Gastrocnemius medialis (tissue), 4 donors: ENCODE data around the gene LHFPL2. TPM values are rescaled to one million over a fixed set of nuclear protein-coding genes. Genes with fewer than 3 reads are reported as not detected.

Source experiments
- ATAC-seq, 2 donors: fragments of 150-250 bp; one replicate each; pipeline ENCODE4 v1.9.1; 2016
- DNase-seq, 2 donors: peaks; one replicate each; pipeline ENCODE4 v3.0.0-alpha.2; 2019
- H3K27ac ChIP-seq, 4 donors: fragments of 200-600 bp; sonication (generic); 1 replicate in 1 of 4; 2 replicates in 3 of 4; pipeline ENCODE4 v1.5.1; 2016 to 2018; ENCODE audit warnings: mild to moderate bottlenecking in 2 of 4, moderate library complexity in 1 of 4
- H3K27me3 ChIP-seq, 3 donors: fragments of 200-600 bp; sonication (generic) in 2 of 3; 1 replicate in 1 of 3; 2 replicates in 2 of 3; pipeline versions ENCODE4 v1.5.1 to v1.6.0; 2016 to 2019; ENCODE audit warnings: mild to moderate bottlenecking in 1 of 3, moderate library complexity in 1 of 3
- H3K36me3 ChIP-seq, 2 donors: fragments of 200-600 bp; sonication (generic) in 1 of 2; one replicate each; pipeline ENCODE4 v1.5.1; 2017 to 2018
- H3K4me1 ChIP-seq, 2 donors: fragments of 200-600 bp; sonication (generic) in 1 of 2; one replicate each; pipeline ENCODE4 v1.5.1; 2016 to 2017; ENCODE audit warnings: mild to moderate bottlenecking in 2 of 2
- H3K4me3 ChIP-seq, 4 donors: fragments of 200-600 bp; sonication (generic) in 3 of 4; 1 replicate in 1 of 4; 2 replicates in 3 of 4; pipeline ENCODE4 v1.5.1; 2016 to 2019; ENCODE audit warnings: mild to moderate bottlenecking in 2 of 4
- H3K9me3 ChIP-seq, 3 donors: fragments of 200-600 bp; sonication (generic) in 2 of 3; 1 replicate in 1 of 3; 2 replicates in 2 of 3; pipeline ENCODE4 v1.5.1; 2016 to 2019
- CTCF ChIP-seq, 5 experiments: fragments of 450-650 bp in 3 of 5; fragments of 200-600 bp in 2 of 5; sonication (generic) in 2 of 5; IDR thresholded peaks in 4 of 5; conservative IDR thresholded peaks in 1 of 5; 1 replicate in 4 of 5; 2 replicates in 1 of 5; pipeline ENCODE4 v1.5.1; 2016 to 2019; ENCODE audit warnings: antibody characterized with exemption in 5 of 5, mild to moderate bottlenecking in 3 of 5, moderate library complexity in 3 of 5
- POLR2A ChIP-seq, 2 donors: fragments of 450-650 bp; IDR thresholded peaks; one replicate each; pipeline ENCODE4 v1.6.1; 2017; ENCODE audit warnings: antibody characterized with exemption in 2 of 2, mild to moderate bottlenecking in 2 of 2, moderate library complexity in 2 of 2
- in situ Hi-C, 4 donors: fragments of 200-750 bp; cut with MboI; loops; one replicate each; pipeline versions ENCODE4 v1.15.0 to v1.8.0; 2017; ENCODE audit warnings: low sequenced_read_pairs in 4 of 4
- intact Hi-C: fragments of 100-400 bp; cut with DNase I; formaldehyde crosslinking; loops from one replicate; pipeline ENCODE4 v1.15.1; 2023; ENCODE audit warnings: low total_unique reads
- total RNA-seq, 4 donors: library from RNA; depleted of rRNA; stranded (reverse); fragments of >200 nt; gene quantifications; one replicate each; pipeline versions ENCODE4 v1.1.0 to v1.2.3, GENCODE V29; 2016

Gene LHFPL2
- total RNA-seq, 4 donors from 2014 or later, result 3.4 to 4.7 (median 3.5) TPM

DNA sequence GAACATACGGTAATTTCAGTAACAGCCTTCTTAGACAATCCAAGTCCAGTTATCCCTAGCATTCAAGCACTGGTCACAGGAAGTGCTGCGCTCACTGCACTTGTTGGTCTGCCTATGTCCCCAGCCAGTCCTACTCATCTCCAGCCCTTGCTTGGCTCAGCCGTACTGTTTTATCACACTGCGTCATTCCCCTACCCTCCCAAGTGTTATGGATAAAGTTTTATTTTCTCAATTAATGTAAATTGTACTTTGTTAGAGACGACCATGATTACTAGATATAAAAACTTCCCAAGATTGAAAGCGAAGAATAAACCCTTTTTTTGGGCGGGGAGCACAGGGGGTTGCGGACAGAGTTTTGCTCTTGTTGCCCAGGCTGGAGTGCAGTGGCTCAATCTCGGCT, 49.6 kb downstream of the LHFPL2 start:
- intact Hi-C loops, result loop anchor here (5.0 kb wide), 1 partner anchor 38 kb away; no protein-coding TSS in a partner anchor
- no peak for ATAC-seq
- Histone ChIP-seq H3K27me3 (no peaks in the 10 kb centered on the region), H3K9me3 (no peaks in the 10 kb centered on the region), H3K4me1 (peaks cover 10 to 24% of the 10 kb centered on the region in 2 donors), H3K36me3 (no peaks in the 10 kb centered on the region), H3K27ac (no peak overlapping the region), H3K4me3 (no peak overlapping the region)
- in situ Hi-C loops, result no loop called here
- no peak for DNase-seq
- TF ChIP-seq POLR2A (IDR thresholded peaks at IDR 0.05), result no peak
- TF ChIP-seq CTCF (IDR thresholded peaks at IDR 0.05 in 4 of 5, conservative IDR thresholded peaks at IDR 0.05 in 1 of 5), result no peak

- no peak for DNase-seq
- Histone ChIP-seq H3K9me3 (no peaks in the 10 kb centered on the region), H3K4me1 (peaks cover 13 to 32% of the 10 kb centered on the region in 2 donors), H3K4me3 (no peak overlapping the region), H3K27me3 (no peaks in the 10 kb centered on the region), H3K27ac (no peak overlapping the region), H3K36me3 (no peaks in the 10 kb centered on the region)
- intact Hi-C loops, result loop anchor here (5.0 kb wide), 1 partner anchor 39 kb away; no protein-coding TSS in a partner anchor
- in situ Hi-C loops, result no loop called here
- ATAC-seq, result no peak
- TF ChIP-seq CTCF (IDR thresholded peaks at IDR 0.05 in 4 of 5, conservative IDR thresholded peaks at IDR 0.05 in 1 of 5) (no peak), POLR2A (IDR thresholded peaks at IDR 0.05) (no peak)
Observed at GRCh38 chr5:78597974-78598371, 50.6 kb downstream of the LHFPL2 start.

- Histone ChIP-seq H3K4me1 (peaks cover 17 to 36% of the 10 kb centered on the region in 2 donors), H3K27me3 (no peaks in the 10 kb centered on the region), H3K9me3 (no peaks in the 10 kb centered on the region), H3K4me3 (no peak overlapping the region), H3K36me3 (no peaks in the 10 kb centered on the region), H3K27ac (no peak overlapping the region)
- intact Hi-C loops (loop anchor here (5.0 kb wide), 1 partner anchor 40 kb away; no protein-coding TSS in a partner anchor), in situ Hi-C loops (no loop called here)
- TF ChIP-seq POLR2A (IDR thresholded peaks at IDR 0.05) (no peak), CTCF (IDR thresholded peaks at IDR 0.05 in 4 of 5, conservative IDR thresholded peaks at IDR 0.05 in 1 of 5) (no peak)
- DNase-seq (no peak), ATAC-seq (no peak)
Observed at GRCh38 chr5:78597068-78597973, 51.3 kb downstream of the LHFPL2 start.

- H3K9me3 ChIP-seq, result no peaks in the 10 kb centered on the region
- intact Hi-C loops, result loop anchor here (5.0 kb wide), 1 partner anchor 42 kb away; no protein-coding TSS in a partner anchor
- DNase-seq (no peak), ATAC-seq (peak in 1 of 2 donors; percentile 12)
- TF ChIP-seq POLR2A (IDR thresholded peaks at IDR 0.05), result no peak
- no peak for TF ChIP-seq CTCF (IDR thresholded peaks at IDR 0.05 in 4 of 5, conservative IDR thresholded peaks at IDR 0.05 in 1 of 5)
- no peaks in the 10 kb centered on the region for H3K27me3 ChIP-seq
- no peaks in the 10 kb centered on the region for H3K36me3 ChIP-seq
- H3K4me1 ChIP-seq, result peaks cover 28 to 42% of the 10 kb centered on the region in 2 donors
- peak overlapping the region in 3 of 4 donors; percentile 39 to 59 (median 55) for H3K27ac ChIP-seq
- H3K4me3 ChIP-seq, result no peak overlapping the region
- in situ Hi-C loops, result no loop called here
Observed at GRCh38 chr5:78595458-78595921, 53.1 kb downstream of the LHFPL2 start.
